Middle frontal gyrus (tissue), 1 donor: ENCODE results near the gene PIP4K2A.
"Not testable (repeated sequence)": the region's sequence is repeated elsewhere in the genome, so short reads cannot be mapped to it uniquely, and the experiment has no call there.

Experiments used
- DNase-seq: peaks from one replicate; pipeline ENCODE4 v3.0.0-alpha.2; 2015; ENCODE audit warnings: low spot score; ENCODE audit errors: extremely low spot score

The PIP4K2A gene

DNA sequence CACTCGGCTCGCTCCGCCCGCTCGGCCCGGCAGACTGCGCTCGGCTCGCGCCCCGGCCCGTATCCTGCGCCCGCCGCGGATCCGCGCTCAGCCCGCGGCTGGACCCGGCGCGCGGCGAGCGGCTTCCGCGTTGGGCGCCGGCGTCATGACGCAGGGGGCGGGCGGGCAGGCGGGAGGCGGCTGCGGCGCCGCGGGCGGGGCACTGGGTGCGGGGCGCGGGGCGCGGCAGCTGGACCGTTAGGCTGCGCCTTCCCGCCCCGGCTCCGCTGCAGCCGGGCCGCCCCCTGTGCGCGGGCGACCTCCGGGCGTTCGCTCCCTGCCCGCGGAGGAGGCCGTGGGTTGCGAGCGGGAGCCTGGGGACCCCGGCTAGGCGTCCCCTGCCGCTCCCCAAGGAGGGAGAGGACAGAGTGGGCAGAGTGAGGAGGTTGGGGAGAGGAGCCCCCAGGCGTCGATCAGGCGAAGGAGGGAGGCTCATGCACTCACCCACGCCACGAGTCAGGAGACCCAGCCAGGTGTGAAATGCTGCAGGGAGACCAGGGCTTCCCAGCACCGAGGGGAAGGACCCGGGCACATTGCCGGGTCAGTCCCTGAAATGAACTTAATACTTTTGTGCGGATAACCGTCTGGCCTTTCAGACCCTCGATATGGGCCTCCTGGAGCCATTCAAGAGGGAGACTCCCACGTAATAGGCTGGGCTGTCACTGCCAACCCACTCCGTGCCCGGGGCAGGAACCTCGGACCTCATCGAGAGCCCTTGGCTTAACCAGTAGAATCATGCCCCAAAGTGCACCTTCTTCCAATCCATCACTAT, at the start of gene PIP4K2A:
TSS of gene PIP4K2A (minus strand) at position 100 of the 811 bp plus-strand sequence. CDS start 252 bp downstream, outside the sequence.
- peak; percentile 73 for DNase-seq

DNA sequence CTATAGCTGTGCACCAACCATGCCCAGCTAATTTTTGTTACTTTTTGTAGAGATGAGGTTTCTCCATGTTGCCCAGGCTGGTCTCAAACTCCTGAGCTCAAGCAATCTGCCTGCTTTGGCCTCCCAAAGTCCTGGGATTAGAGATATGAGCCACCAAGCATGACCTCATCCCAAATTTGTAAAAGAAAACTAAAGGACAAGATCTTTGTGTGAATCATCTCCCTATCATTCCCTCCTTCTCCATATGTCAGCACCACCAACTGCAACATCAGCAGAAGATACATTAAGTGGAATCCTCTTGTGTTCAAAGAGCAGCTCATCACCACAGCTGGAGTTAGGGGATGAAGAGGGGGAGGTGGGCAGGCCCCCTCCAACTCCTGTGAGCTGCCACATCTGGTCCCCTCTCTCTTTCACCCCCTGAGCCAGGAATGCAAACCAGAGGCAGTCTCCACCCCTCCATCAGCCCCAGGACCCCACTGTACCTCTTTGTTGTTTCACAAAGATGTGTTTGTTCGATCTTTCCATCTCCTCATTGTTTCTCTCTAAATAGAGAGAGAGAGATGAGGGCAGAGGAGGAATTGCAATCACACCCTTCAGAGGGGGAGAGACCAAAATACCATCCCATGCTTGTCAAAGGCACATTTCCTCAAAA, 47.3 kb upstream of the PIP4K2A start:
- DNase-seq, result peak; percentile 44

- no peak for DNase-seq
These were observed 45.6 kb upstream of the PIP4K2A start for GRCh38 chr10:22760025-22760424.

GRCh38 chr10:22758867-22759266, 44.5 kb upstream of the PIP4K2A start:
- DNase-seq, result no peak

DNA sequence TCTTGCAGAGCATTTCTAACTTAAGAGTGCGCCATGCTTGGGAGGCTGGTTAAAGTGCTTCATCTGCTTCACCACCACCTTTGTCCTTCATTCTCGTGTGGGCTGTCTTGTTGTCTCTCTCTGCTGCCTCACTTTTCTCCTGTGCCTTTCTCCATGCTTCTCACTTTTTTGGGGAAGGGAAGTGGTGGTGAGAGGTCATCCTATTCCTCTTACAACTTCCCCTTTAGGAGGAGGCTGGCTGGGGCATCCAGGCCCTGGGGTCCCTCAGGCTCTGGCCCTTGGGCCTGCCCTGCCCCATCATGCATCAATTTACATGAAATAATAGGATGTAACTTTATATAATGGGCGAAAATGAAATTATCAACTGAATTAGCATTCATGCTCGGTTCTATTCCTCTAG, 39.9 kb upstream of the PIP4K2A start:
- no peak for DNase-seq

DNA sequence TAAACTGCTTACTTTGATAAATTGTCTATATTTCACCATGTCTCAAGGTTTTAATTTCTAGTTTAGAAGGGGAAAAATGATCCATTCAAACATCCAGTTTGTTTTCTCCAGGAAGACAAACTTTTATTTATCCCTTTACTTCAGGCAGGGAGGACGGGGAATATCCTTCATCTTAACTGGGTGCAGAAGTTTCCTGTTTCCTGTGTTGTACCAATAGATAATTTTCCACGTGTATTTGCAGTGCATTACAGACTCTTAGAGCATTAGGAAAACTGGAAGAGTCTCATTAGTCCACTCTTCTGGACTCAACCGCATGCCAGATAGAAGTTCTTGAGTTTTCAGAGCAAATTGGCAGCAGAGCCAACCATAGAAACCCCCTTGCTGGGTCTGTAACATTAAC, 39.4 kb upstream of the PIP4K2A start:
- DNase-seq, result no peak

DNA sequence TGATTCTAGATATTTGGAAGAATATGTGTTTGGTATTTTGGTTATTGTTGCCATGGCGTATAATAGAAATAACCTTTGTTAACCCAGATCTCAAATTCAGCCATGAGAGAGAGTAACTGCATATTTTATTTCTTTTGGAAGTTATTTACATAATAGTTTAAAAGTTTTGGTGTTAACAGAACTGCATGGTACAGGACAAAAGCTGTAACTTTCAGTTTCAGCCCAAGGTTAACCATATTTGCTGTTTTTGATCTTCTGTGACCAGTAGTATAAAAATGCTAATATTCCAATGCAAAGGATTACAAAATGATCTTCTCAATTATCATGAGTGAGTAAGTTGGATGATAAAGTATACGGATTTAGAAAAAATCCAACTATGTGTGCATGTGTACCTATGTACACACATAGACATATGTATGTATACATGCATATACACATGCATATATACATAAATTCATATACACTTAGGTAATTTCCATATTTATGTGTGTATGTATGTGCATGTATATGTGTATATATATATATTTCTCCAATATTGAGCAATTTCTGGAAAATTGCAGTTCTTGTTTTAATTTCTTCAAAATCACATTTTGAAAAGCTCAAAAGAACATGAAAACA, 38.0 kb upstream of the PIP4K2A start:
- no peak for DNase-seq

DNA sequence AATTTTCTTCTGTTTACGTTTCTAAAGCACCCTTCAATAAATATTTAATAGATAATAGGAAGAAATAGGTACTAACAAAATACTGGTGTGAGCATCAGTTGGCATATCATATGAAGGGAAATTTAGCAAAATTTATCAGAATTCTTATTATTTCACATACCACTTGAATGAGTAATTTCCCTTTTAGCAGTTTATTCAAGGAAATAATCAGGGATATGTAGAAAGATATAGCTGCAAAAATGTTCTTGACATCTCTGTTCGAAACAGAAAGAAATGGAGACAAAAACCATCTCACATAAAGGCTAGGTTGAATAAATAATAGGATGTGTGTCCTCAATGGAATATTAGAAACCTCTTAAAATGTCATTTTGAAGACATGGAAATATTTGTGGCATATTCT, 35.8 kb upstream of the PIP4K2A start:
- no peak for DNase-seq

- not testable (repeated sequence) for DNase-seq
These were observed 30.5 kb upstream of the PIP4K2A start for GRCh38 chr10:22744858-22745257.

- no peak for DNase-seq
These were observed 28.3 kb upstream of the PIP4K2A start for GRCh38 chr10:22742678-22743077.

GRCh38 chr10:22741631-22742030, 27.3 kb upstream of the PIP4K2A start:
- not testable (repeated sequence) for DNase-seq

GRCh38 chr10:22740180-22740579, 25.8 kb upstream of the PIP4K2A start:
- no peak for DNase-seq

GRCh38 chr10:22737587-22737986, 23.2 kb upstream of the PIP4K2A start:
- DNase-seq, result no peak

DNA sequence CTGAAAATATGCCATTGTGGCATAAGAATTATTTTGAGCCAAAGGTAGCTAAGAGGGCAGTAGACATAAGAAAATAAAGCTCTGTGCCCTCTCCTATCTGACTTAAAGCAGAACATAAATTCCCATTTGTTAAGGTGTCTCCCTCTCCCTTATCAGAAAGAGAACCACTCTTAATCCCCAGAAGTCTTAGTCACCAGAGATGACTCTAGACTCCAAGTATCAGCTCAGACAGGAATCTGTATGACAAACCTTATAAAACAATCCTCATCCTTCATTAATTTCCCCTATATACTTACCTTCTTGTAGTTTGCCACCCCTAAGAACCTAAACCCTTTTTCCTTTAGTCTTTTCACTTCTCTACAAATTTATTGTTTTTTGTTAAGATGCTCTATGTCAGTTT, 21.8 kb upstream of the PIP4K2A start:
- no peak for DNase-seq

GRCh38 chr10:22733992-22734391, 19.6 kb upstream of the PIP4K2A start:
- no peak for DNase-seq

DNA sequence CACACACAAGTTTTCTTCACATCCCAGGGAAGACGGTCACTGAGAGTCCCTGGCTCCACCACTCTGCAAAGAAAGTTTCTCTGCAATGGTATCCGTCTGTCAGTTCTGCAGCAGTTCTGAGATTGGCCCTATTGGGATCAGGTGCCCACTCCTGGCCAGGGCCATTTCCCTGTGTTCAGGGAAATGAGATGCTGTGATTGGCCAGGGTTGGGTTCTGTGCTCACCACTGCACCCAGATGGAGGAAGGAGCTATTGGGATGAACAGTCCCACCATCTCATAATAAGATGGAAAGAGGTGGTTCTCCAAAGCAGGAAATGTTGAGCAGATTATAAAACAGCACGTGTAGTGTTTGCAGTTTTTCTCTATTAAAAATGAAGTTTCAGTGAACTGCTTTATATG, 13.3 kb upstream of the PIP4K2A start:
- DNase-seq, result no peak

- DNase-seq, result no peak
These were observed 12.7 kb upstream of the PIP4K2A start for GRCh38 chr10:22727112-22727511.

DNA sequence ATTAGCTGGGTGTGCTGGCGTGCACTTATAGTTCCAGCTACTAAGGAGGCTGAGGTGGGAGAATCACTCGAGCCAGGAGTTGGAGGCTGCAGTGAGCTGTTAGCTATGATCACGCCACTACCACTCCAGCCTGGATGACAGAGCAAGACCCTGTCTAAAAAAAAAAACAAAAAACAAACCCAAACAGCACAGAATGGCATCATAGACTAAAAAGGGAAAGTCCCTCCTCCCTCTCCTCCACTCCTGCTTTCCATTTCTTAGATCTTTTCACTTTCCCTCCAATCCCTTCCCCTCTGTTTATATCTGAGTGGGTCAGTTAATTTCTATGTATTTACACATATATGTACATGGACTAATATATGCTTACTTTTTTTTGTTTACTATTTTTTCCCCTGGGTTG, 10.4 kb upstream of the PIP4K2A start:
- no peak for DNase-seq

GRCh38 chr10:22723783-22724182, 9.4 kb upstream of the PIP4K2A start:
- no peak for DNase-seq

DNA sequence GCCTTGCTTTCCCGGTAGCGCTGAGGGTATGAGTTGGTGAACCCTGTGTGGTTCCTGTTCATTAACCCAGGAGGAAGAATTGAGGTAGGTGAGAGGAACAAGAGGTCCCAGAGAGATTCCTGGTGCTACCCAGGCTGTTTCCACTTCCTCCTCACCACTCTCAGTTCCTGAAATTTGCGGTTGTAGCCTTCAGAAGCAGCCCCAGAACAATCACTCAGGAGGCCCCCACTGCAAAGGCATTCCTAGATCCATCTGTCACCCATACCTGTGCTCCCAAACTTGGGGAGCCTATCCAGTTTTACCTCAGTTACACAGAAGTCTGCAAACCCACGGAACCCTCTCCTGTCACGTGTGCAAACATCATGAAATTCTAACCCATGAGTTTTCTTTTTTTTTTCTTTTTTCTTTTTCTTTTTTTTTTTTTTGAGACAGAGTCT, 9.0 kb upstream of the PIP4K2A start:
- DNase-seq, result no peak

DNA sequence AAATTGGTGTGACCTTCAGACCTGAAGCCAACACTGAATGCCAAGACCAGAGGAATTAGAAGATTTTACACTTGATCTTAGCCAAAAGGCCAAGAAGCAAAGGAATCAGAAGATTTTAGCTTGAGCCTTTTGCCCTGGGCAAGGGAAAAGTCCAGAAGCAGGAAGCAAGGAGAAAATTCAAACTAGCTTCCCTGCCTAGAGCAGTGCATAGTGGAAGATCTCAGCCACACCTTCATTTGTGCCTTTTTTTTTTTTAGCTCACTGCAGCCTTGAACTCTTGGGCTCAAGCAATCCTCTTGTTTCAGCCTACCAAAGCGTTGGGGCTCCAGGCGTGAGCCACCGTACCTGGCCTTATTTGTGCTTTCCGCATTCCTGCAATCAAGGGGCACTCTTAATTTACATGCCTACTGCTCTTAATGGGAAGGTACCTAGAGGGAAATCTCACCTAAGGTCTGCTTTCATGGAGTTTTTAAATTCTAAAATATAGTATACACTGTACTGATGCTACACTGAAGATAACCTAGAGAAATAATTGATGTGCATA, 8.3 kb upstream of the PIP4K2A start:
- no peak for DNase-seq

GRCh38 chr10:22720667-22721066, 6.3 kb upstream of the PIP4K2A start:
- no peak for DNase-seq
